Effector CD8-positive, alpha-beta T cell (primary cell): ENCODE data around the gene ZNG1A.
"Not testable (repeated sequence)": the region's sequence is repeated elsewhere in the genome, so short reads cannot be mapped to it uniquely, and the experiment has no call there.

Experiments
- DNase-seq: peaks from one replicate; lab custom pipeline; 2025; lab: John Stamatoyannopoulos, UW
- total RNA-seq, 4 experiments: gene quantifications; one replicate each; lab custom pipeline; 2026; lab: John Stamatoyannopoulos, UW

Gene ZNG1A
- 10.0 to 19.2 (median 13.0) reads per million in 4 experiments for total RNA-seq

DNA sequence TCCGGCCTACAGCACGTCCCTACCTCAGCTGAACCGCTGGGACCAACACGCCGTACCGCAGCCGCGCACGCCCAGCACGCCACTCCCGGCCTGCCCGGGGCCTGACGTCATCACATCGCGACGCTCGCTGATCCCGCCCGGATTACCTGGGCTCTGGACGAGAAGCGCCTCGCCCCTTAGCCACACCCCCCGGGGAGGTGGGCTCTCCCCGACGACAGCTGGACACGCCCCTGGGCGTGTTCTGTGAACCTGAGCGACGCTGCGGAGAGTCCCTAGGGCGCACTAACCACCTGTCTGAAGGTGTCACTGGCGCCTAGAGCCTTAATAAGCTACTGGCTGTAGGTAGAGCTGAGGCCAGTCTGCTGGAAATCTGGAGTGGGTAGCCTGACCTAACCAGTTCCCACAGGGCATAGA lies at the start of gene ZNG1A:
Gene ZNG1A, minus strand, starts transcription at position 87 of the 414 bp plus-strand sequence. CDS start 87 bp downstream, outside the sequence.
- peak; percentile 69 for DNase-seq

DNA sequence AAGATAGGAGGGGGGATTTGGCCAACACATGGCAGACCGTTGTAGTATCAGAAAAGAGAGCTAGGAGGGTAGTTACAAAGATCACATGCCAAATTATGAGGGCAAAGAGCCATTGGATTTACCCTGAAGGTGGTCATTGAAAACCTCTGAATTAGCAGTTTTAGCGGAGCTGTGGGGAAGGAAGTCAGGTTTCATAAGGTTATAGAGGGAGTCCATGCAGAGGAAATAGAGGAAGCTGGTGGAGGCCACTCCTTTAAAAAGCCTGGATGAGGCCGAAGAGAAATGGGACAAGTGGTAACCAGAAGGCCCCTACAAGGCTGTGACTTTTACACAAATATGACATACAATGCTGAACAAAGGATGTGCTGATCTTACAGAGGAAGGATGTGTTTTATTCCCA lies 49.0 kb upstream of the ZNG1A start:
- DNase-seq: no peak

- DNase-seq: no peak
These were observed 46.0 kb upstream of the ZNG1A start for GRCh38 chr9:224582-225520.

- DNase-seq: no peak
These were observed 45.2 kb upstream of the ZNG1A start for GRCh38 chr9:224026-224425.

DNA sequence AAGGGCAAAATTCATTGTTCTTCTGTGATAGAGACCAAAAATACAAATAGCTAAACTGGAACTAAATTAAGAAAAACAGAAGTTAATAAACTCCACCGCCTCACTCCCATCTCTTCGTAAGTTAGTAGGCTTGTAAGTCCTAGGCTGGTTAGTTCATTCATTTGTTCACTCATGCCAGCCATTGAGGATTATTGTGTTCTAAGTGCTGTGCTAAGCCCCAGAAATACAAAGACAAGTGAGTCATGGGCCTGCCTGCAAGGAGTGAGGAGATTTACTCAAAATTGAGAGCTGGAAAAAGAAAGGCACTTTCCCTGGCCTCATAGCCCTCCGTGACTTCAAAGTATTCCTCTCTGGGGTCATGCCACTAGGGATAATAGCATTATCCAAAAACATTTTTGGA lies 44.3 kb upstream of the ZNG1A start:
- DNase-seq: no peak

GRCh38 chr9:221989-222776 lies 43.3 kb upstream of the ZNG1A start:
- no peak for DNase-seq

DNA sequence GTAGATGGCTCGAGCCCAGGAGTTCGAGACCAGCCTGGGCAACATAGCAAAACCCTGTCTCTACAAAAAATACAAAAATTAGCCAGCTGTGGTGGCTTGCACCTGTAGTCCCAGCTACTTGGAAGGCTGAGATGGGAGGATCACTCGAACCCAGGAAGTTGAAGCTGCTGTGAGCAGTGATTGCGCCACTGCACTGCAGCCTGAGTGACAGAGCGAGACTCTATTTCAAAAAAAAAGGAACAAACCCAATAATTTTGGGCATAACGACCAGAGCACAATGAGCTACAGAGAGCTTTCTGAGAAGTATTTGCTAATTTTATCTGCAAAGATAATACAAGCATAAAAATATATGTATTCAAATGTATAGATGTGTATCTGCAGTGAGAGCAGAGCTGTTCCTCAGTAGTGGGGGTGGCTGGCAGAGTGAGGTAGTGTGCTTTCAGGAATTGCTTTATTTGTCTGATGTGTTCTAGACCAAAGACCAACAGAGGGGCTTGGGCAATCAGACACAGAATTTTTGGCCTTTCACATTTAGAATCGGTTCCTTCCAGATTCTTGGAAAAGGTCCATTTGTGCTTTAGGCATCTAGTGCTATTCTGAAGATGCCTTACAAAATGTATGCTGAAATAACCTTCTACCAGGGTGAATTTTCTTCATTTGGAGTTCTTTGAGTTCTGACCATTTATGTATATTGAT lies 41.0 kb upstream of the ZNG1A start:
- no peak for DNase-seq

DNA sequence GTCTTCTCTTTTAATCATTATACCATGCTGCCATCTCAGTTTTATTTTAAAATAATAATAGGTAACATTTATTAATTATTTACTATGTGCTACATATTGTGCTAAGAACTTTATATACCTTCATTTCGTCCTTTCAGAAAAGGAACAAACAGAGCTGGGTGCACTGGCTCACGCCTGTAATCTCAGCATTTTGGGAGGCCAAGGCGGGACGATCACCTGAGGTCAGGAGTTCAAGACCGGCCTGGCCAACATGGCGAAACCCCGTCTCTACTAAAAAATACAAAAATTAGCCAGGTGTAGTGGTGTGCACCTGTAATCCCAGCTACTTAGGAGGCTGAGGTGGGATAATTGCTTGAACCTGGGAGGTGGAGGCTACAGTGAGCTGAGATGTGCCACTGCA lies 40.2 kb upstream of the ZNG1A start:
- DNase-seq: not testable (repeated sequence)

DNA sequence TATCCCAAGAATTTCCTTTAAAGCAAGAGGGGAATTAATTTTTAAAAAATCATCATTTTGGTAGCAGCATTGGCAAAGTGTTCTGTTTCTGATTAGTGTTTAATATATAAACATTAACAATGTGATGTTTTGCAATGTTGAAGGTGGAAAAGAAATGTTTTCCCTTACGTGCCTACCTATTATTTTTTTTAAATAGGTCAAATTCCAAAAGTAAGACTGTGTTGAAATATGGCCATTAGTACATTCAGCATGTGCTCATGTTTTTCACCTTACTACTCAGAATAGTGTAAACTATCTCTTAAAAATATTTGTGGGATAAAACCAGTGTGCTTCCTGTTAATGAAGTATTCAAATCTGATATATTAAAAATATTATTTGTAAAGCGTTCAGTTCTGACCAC lies 39.1 kb upstream of the ZNG1A start:
- DNase-seq: no peak

DNA sequence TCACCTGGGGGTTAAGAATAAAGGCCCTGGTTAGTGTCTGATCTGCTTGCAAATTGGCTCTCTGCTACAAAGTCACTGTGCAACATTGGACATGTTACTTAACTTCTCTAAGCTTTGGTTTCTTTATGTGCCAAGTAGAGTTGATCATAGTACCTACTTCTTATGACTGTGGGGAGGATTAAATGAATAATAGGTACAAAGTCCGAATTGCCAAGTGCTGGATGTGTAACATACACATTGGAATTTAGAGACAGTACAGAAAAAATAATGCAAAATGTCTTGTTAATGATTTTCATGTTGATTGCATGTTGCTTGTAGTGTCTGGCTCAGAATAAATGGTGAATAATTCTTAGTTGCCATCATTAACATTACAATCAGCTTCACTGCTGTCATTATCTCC lies 38.0 kb upstream of the ZNG1A start:
- DNase-seq: no peak

- no peak for DNase-seq
These were observed 36.8 kb upstream of the ZNG1A start for GRCh38 chr9:215631-216155.

GRCh38 chr9:214648-215493 lies 36.0 kb upstream of the ZNG1A start, which contains the start of gene DOCK8:
DOCK8 (plus strand) TSS chr9:214865; CDS start chr9:214977, 112 bp downstream.
- no peak for DNase-seq

DNA sequence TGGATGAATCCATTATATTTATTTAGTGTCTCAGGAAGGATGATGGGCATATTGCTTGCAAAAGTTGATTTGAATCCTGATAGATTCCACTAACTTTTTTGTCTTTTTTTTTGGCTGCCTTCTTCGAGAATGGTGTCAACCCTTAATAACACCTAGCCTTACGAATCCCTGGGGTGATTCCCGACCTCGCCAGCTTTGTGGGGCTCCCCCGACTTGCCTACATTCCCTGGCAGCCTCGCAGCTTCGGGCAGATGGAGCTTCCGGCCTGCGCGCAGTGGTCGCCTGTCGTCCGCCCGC lies 35.4 kb upstream of the ZNG1A start:
- DNase-seq: no peak

- DNase-seq: not testable (repeated sequence)
These were observed 35.0 kb upstream of the ZNG1A start for GRCh38 chr9:213901-214300.

DNA sequence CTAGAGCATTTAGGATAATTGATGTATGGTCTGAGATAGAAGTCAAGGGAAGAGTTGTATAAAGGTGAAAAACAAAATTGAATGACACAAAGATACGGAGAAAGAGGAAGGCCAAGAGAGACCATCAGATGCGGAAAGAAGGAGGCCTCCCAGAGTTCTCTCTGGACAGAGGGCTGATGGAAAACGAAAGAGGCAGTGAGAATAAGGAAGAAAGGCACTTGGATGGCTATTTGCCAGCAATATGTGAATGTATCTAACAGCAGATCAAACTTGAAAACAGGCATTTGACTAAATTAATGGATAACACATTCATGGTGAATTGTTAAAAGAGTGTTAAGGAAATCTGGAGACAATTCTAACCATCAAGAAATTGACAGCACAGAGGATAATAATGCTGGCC lies 33.4 kb upstream of the ZNG1A start:
- DNase-seq: no peak

DNA sequence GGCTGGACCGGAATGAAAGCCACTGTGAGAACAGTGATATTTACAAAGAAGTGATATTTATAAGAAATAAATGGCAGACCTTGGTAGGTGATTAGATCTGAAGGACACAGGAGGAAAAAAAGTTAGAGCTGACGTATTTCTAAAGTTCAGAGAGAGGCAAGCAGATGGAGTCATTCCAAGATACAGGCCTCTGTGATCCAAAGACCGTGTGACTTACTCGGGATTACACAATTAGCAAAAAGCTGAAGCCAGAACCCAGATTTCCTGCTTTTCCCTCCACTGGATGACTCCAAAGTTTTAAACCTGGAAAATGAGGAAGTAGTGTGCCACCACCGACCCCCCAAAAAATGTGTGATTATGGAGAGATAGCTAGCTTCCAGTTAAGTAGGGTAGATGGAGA lies 32.7 kb upstream of the ZNG1A start:
- DNase-seq: no peak

- DNase-seq: no peak
These were observed 32.2 kb upstream of the ZNG1A start for GRCh38 chr9:211036-211435.

DNA sequence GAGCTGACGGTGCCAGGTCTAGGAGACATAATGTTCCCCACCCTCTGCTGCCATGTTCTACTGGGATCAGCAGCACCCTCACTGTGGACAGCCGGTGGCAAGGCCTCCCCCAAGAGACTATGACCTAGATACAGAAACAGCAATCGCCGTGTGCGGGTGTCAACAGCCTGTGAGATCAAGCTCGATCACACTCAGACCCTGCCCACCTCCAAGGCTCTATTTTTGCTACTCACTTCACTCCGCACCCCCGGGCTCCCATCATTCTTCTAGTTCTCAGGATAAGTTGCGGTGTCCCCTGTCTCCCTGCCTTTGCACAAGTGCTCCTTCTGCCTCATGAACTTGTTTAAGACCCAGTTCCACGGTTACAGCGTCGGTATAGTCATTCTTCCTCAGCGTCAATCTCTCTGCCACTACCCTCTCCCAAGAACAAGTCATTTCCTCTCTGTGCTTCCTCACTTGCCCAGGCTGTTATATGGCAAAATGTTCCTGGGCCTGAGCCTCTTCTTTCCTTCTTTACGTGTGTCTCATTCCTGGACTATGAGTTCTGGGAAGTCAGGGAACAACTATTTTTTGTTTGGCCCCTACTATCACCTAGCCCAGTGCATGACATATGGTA lies 30.4 kb upstream of the ZNG1A start:
- DNase-seq: no peak

GRCh38 chr9:206481-206880 lies 27.6 kb upstream of the ZNG1A start:
- DNase-seq: no peak

- DNase-seq: not testable (repeated sequence)
These were observed 20.7 kb upstream of the ZNG1A start for GRCh38 chr9:199601-200000.
